Osteoblast (primary cell): ENCODE data around the gene APOBEC3G. TPM values are rescaled to one million over a fixed set of nuclear protein-coding genes. Genes with fewer than 3 reads are reported as not detected.

Experiments used
- small RNA-seq: library from RNA; depleted of rRNA; stranded (forward); fragments of <200 nt; gene quantifications from one replicate; pipeline ENCODE3, GENCODE V24; 2012
- total RNA-seq: library from RNA; depleted of rRNA; stranded (reverse); fragments of >200 nt; gene quantifications from 2 replicates; pipeline ENCODE4 v1.2.3, GENCODE V29; 2012

Gene APOBEC3G
- total RNA-seq, 1 donor = 18.1 TPM

Small RNA genes lying within 50 kb of the gene (small RNA-seq; reads per million reads assigned to genes)
- gene AL022318.2 = not detected
- not detected for gene COX5BP7

Other genes starting within 250 kb of the APOBEC3G start
- gene NPTXR, start 233.2 kb upstream of the APOBEC3G start, total RNA-seq = 0.72 and 1.5 TPM in 2 replicates
- gene CBX6, start 205.1 kb upstream of the APOBEC3G start, total RNA-seq = 58.6 and 59.5 TPM in 2 replicates
- gene APOBEC3A, start 119.7 kb upstream of the APOBEC3G start, total RNA-seq = not detected in 2 replicates
- gene APOBEC3B, start 94.9 kb upstream of the APOBEC3G start, total RNA-seq = 0.36 and 0.59 TPM in 2 replicates
- gene APOBEC3C, start 63.0 kb upstream of the APOBEC3G start, total RNA-seq = 16.6 and 20.0 TPM in 2 replicates
- gene APOBEC3D, start 56.1 kb upstream of the APOBEC3G start, total RNA-seq = 3.2 and 4.0 TPM in 2 replicates
- gene APOBEC3F, start 36.4 kb upstream of the APOBEC3G start, total RNA-seq = 3.5 and 5.1 TPM in 2 replicates
- gene APOBEC3H, start 20.0 kb downstream of the APOBEC3G start, total RNA-seq = not detected in 2 replicates
- gene CBX7, start 75.4 kb downstream of the APOBEC3G start, total RNA-seq = 12.7 and 14.5 TPM in 2 replicates
- under 0.01 TPM in 1 of 2 replicates, not detected in the other for gene PDGFB, start 167.7 kb downstream of the APOBEC3G start, total RNA-seq
- 1,858 and 2,119 TPM in 2 replicates for gene RPL3, start 242.3 kb downstream of the APOBEC3G start, total RNA-seq